OCI-LY3 (cell line): ENCODE results near the gene CAP1.

ENCODE experiments used
- EZH2phosphoT487 ChIP-seq: fragments of 200-600 bp; shearing (Covaris generic); IDR thresholded peaks from 2 replicates; pipeline ENCODE4 v1.6.1; 2018; ENCODE audit warnings: antibody characterized with exemption, mixed run types, low read depth
- TF ChIP-seq, protein P1 (sequence below): fragments of 200-600, 300-600 bp; sonication (generic); IDR thresholded peaks from 2 replicates; pipeline ENCODE4 v1.5.1; 2014; ENCODE audit warnings: antibody characterized with exemption, low read length, low read depth

DNA sequence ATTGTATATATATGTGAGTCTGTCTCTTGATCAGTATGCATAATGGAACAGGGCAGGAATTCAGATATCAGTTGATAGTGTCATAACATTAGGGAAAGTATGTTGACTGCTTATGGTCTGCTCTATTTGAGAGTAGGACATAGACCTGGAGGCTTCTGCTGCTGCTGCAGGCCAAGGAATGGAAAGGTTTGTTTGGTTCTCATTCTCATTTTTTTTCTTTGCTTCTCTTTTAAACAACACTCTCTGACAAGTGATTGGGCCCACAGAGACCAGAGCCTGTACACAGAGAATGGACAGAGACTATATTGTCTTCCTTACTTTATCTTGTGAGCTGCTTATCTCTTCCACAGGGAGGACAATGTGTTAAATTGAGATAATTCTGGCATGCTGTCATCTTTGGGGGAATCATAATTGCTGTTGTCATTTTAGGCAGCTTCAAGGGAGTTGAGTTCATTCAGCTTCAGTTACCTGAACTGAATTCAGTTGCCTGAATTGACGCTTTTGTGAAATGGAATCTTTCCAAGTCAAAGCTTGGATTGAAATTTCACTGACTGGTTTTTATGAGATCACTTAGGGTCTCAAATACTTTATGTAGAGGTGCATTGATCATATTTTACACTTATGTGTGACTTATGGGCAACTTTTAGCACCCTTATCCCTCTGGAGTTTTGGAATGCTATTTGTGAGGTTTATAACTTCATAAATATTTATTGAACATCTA, 16.9 kb downstream of the CAP1 start:
- no peak for TF ChIP-seq EZH2phosphoT487
- TF ChIP-seq, protein P1, sequence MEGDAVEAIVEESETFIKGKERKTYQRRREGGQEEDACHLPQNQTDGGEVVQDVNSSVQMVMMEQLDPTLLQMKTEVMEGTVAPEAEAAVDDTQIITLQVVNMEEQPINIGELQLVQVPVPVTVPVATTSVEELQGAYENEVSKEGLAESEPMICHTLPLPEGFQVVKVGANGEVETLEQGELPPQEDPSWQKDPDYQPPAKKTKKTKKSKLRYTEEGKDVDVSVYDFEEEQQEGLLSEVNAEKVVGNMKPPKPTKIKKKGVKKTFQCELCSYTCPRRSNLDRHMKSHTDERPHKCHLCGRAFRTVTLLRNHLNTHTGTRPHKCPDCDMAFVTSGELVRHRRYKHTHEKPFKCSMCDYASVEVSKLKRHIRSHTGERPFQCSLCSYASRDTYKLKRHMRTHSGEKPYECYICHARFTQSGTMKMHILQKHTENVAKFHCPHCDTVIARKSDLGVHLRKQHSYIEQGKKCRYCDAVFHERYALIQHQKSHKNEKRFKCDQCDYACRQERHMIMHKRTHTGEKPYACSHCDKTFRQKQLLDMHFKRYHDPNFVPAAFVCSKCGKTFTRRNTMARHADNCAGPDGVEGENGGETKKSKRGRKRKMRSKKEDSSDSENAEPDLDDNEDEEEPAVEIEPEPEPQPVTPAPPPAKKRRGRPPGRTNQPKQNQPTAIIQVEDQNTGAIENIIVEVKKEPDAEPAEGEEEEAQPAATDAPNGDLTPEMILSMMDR: no peak
